A549 (cell line): ENCODE data around the gene CLSTN2. TPM values are rescaled to one million over a fixed set of nuclear protein-coding genes. Genes with fewer than 3 reads are reported as not detected.
A peak's percentile ranks its signal among the peaks of the same experiment; 100 is the strongest.

Source experiments
- ATAC-seq, 2 experiments: fragments of 200-7000 bp in 1 of 2; fragments of >200 bp in 1 of 2; cut with Nextera tagmentation in 1 of 2; cut with Tn5 transposase in 1 of 2; 3 replicates each; pipeline versions ENCODE4 v1.8.0 to v1.9.1; 2018 to 2020; ENCODE audit warnings: mild to moderate bottlenecking in 1 of 2, moderate library complexity in 1 of 2
- CTCF ChIA-PET: fragments of 300-600 bp; sonication (Branson Sonifier 250); formaldehyde crosslinking; extraction: SDS; loops from one replicate; lab custom pipeline; 2021; ENCODE audit warnings: antibody characterized with exemption, inconsistent platforms; lab: Yijun Ruan, JAX
- POLR2A ChIA-PET: fragments of 350-600 bp; formaldehyde crosslinking; extraction: SDS; loops from one replicate; lab custom pipeline; 2021; ENCODE audit warnings: antibody characterized with exemption, inconsistent platforms; lab: Yijun Ruan, JAX
- DNase-seq, 2 experiments: peaks; one replicate each; pipeline versions ENCODE4 v3.0.0 to v3.0.0-alpha.2; 2011 to 2016; ENCODE audit warnings: low read depth in 1 of 2, low spot score in 1 of 2
- FAIRE-seq: peaks from 2 replicates; lab custom pipeline; 2011; peaks lifted over from hg19 to GRCh38; lab: Jason Lieb, UNC
- H3K27ac ChIP-seq, 2 experiments: fragments of >200 bp; sonication (Bioruptor Twin); formaldehyde crosslinking; 3 replicates each; pipeline ENCODE4 v1.5.1; 2016 to 2017
- H3K4me1 ChIP-seq: fragments of >200 bp; sonication (Bioruptor Twin); formaldehyde crosslinking; 3 replicates; pipeline ENCODE4 v1.6.1; 2016
- H3K4me2 ChIP-seq: fragments of >200 bp; sonication (Bioruptor Twin); formaldehyde crosslinking; 3 replicates; pipeline ENCODE4 v1.6.1; 2016
- H3K4me3 ChIP-seq: fragments of >200 bp; sonication (Bioruptor Twin); formaldehyde crosslinking; 3 replicates; pipeline ENCODE4 v1.5.1; 2016
- H3K9me3 ChIP-seq: fragments of >200 bp; sonication (Bioruptor Twin); formaldehyde crosslinking; 3 replicates; pipeline ENCODE4 v1.6.1; 2016
- BHLHE40 ChIP-seq: IDR thresholded peaks from 2 replicates; pipeline ENCODE4 v1.6.1; 2012; ENCODE audit warnings: low read depth, low read length, inconsistent platforms
- ESRRA ChIP-seq: fragments of 150-350 bp; IDR thresholded peaks from 2 replicates; pipeline ENCODE4 v1.6.1; 2014; ENCODE audit warnings: mild to moderate bottlenecking, low read length, borderline replicate concordance
- HOXB13 ChIP-seq: fragments of 250-450 bp; sonication (Bioruptor Pico); IDR thresholded peaks from 2 replicates; pipeline ENCODE4 v1.5.0; 2020; ENCODE audit warnings: low read depth, mild to moderate bottlenecking, moderate library complexity
- KDM1A ChIP-seq: fragments of 200-600 bp; sonication (generic); IDR thresholded peaks from 2 replicates; pipeline ENCODE4 v1.6.1; 2016; ENCODE audit warnings: low read depth, mild to moderate bottlenecking
- MAFK ChIP-seq: fragments of 450-650 bp; IDR thresholded peaks from 2 replicates; pipeline ENCODE4 v1.6.1; 2014; ENCODE audit not compliant: partially characterized antibody
- POLR2AphosphoS2 ChIP-seq: conservative IDR thresholded peaks from 2 replicates; pipeline ENCODE4 v1.6.1; 2012; ENCODE audit warnings: low read length, improper control_type of control experiment, inconsistent platforms
- RNF2 ChIP-seq: fragments of 200-600 bp; sonication (generic); IDR thresholded peaks from 2 replicates; pipeline ENCODE4 v1.6.1; 2016; ENCODE audit warnings: low read depth, mild to moderate bottlenecking, antibody characterized with exemption, moderate library complexity, borderline replicate concordance
- WGBS: methylation state at CpG from one replicate; pipeline ENCODE4 v1.1.6; 2017; ENCODE audit errors: missing lambda C conversion rate; 5-methylcytosine and 5-hydroxymethylcytosine counted together
- polyA plus RNA-seq, 4 experiments: library from polyadenylated mRNA; depleted of rRNA in 3 of 4; stranded (reverse); fragments of >200 nt; fragmentation: RNase III in 1 of 4; extraction: RNeasy Plus Mini Kit Qiagen cat#74134 plus additional on column Dnase treatment in 1 of 4; gene quantifications; 2 replicates in 3 of 4; 3 replicates in 1 of 4; pipeline ENCODE4 v1.2.3, GENCODE V29; 2011 to 2017
- TF ChIP-seq, protein P1 (sequence below): fragments of 200-600 bp; sonication (generic); IDR thresholded peaks from 2 replicates; pipeline ENCODE4 v1.6.1; 2016; ENCODE audit warnings: antibody characterized with exemption, mild to moderate bottlenecking, moderate library complexity
- TF ChIP-seq, protein P2 (sequence below): fragments of 250-450 bp; sonication (Bioruptor Pico); IDR thresholded peaks from 2 replicates; pipeline ENCODE4 v1.5.0; 2021; ENCODE audit warnings: mild to moderate bottlenecking, moderate library complexity, borderline replicate concordance

Gene CLSTN2
- polyA plus RNA-seq, 2 of the 4 experiments (the other 2 are of a cell fraction) = 0.03 to 0.04 TPM

DNA sequence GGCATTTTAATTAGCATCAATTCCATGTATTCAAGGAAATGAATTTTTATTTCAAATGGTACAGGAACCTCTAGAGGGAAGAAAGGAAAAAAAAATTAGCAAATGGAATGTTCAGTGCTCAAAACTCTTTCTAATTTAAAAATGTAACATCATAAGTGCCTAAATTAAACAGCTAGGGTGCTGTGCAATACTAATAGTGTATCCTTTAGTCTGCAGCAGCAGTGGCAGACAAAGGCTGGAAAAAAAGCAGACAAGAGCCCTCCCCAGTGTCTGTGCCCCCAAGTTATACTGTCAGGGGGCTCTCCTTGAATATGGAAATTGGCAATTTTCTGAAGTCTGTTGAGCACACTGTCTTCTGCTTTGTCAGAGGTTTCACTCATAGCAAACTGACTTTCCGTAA lies 159.5 kb downstream of the CLSTN2 start (continued):
- no peak for TF ChIP-seq KDM1A

DNA sequence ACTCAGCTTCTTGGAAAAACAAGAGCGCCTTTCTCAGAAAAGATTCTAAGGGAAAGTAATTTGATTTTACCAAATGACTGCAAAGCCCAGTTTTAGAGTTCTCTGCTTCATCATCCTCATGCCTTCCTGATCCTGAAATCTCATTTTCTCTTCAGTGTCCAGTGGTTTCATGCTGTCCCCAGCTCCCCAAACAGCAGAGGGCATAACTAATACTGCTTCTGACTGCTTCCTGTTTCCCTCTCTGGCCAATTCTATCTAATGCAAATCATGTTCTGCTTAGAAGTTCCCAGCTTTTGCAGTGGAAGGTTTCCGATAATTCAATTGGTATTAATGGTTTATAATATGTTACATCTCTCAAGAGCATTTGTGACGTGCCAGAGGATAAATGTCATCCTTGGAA lies 161.1 kb downstream of the CLSTN2 start:
- Histone ChIP-seq H3K27ac (no peak overlapping the region), H3K4me3 (no peak overlapping the region), H3K4me1 (no peaks in the 10 kb centered on the region), H3K9me3 (no peaks in the 10 kb centered on the region), H3K4me2 (no peak overlapping the region)
- ATAC-seq = no peak
- FAIRE-seq = no peak
- 15% methylated on average over 3 of the region's 3 CpGs for WGBS
- ChIA-PET CTCF (no interaction called here), POLR2A (no interaction called here)
- no peak for TF ChIP-seq RNF2
- TF ChIP-seq, protein P1, sequence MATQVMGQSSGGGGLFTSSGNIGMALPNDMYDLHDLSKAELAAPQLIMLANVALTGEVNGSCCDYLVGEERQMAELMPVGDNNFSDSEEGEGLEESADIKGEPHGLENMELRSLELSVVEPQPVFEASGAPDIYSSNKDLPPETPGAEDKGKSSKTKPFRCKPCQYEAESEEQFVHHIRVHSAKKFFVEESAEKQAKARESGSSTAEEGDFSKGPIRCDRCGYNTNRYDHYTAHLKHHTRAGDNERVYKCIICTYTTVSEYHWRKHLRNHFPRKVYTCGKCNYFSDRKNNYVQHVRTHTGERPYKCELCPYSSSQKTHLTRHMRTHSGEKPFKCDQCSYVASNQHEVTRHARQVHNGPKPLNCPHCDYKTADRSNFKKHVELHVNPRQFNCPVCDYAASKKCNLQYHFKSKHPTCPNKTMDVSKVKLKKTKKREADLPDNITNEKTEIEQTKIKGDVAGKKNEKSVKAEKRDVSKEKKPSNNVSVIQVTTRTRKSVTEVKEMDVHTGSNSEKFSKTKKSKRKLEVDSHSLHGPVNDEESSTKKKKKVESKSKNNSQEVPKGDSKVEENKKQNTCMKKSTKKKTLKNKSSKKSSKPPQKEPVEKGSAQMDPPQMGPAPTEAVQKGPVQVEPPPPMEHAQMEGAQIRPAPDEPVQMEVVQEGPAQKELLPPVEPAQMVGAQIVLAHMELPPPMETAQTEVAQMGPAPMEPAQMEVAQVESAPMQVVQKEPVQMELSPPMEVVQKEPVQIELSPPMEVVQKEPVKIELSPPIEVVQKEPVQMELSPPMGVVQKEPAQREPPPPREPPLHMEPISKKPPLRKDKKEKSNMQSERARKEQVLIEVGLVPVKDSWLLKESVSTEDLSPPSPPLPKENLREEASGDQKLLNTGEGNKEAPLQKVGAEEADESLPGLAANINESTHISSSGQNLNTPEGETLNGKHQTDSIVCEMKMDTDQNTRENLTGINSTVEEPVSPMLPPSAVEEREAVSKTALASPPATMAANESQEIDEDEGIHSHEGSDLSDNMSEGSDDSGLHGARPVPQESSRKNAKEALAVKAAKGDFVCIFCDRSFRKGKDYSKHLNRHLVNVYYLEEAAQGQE = no peak
- no peak for TF ChIP-seq BHLHE40
- no peak for TF ChIP-seq POLR2AphosphoS2
- DNase-seq = no peak

DNA sequence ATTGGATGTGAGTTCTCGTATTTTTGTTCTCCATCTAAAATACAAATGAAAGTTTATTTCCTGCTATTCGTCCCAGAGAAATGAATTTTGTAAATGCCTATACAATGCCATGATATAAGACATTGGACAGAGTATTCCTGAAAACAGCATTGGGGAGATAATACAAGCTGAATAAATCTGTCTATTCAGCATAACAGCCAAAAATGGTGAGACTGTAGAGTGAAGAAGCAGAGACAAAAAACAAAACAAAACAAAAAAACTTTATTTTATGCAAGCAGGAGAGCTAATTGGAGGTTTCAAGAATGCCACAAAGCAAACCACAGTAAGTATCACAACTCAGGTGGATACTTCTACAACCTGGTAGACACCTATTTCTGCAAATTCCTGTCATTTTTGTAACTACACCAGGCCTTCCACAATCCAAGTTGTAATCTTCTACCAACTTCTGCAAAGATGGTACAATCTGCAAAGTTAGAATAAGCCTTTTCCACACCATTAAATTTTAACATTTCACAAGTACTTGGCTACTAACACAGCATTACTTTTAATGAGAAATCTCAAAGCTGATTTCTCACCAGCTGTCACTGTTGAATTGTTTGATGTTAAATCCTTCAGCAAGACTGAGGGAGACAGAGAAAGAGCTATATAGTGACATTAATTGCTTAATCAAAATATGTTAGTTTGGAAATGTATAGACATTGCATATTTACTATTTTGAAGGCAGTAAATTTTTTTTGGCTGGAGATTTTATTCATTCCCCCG lies 163.1 kb downstream of the CLSTN2 start:
- no peaks in the 10 kb centered on the region for H3K9me3 ChIP-seq
- no peak for DNase-seq
- no peak overlapping the region for H3K4me2 ChIP-seq
- FAIRE-seq = no peak
- POLR2A ChIA-PET = no interaction called here
- CTCF ChIA-PET = no interaction called here
- WGBS = 0% methylated on average over 3 of the region's 3 CpGs
- no peak overlapping the region for H3K4me3 ChIP-seq
- H3K27ac ChIP-seq = no peak overlapping the region
- ATAC-seq = no peak
- no peaks in the 10 kb centered on the region for H3K4me1 ChIP-seq
- TF ChIP-seq, protein P2, sequence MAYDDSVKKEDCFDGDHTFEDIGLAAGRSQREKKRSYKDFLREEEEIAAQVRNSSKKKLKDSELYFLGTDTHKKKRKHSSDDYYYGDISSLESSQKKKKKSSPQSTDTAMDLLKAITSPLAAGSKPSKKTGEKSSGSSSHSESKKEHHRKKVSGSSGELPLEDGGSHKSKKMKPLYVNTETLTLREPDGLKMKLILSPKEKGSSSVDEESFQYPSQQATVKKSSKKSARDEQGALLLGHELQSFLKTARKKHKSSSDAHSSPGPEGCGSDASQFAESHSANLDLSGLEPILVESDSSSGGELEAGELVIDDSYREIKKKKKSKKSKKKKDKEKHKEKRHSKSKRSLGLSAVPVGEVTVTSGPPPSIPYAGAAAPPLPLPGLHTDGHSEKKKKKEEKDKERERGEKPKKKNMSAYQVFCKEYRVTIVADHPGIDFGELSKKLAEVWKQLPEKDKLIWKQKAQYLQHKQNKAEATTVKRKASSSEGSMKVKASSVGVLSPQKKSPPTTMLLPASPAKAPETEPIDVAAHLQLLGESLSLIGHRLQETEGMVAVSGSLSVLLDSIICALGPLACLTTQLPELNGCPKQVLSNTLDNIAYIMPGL (CRISPR knock-in tag) = no peak
- TF ChIP-seq MAFK = peak; percentile 74

DNA sequence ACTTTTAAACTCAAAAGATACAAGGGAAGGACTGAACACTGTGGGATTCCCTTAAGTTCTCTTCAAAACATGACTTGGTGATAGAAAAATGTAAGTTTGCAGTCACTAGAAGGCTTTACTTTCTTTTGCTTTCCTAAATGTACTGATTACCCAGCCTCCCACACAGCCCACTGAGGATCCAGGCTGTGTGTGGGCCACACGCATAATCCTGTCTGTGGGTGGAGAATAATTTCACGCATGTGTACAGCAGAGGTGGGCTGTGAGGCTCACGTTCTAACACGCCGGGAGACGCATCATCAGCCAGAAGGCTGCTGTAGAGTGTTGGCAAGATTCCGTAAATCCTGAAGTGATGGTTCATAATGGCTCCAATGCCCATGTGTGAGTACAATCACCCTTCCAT lies 165.5 kb downstream of the CLSTN2 start:
- ATAC-seq = no peak
- no peak for DNase-seq
- TF ChIP-seq HOXB13 (CRISPR knock-in tag) (no peak), ESRRA (no peak)
- TF ChIP-seq, protein P2 (CRISPR knock-in tag) = no peak
- Histone ChIP-seq H3K27ac (no peak overlapping the region), H3K4me3 (no peak overlapping the region), H3K4me2 (no peak overlapping the region), H3K4me1 (no peaks in the 10 kb centered on the region), H3K9me3 (no peaks in the 10 kb centered on the region)
- WGBS = 24% methylated on average over 2 of the region's 7 CpGs
- FAIRE-seq = no peak
- ChIA-PET POLR2A (no interaction called here), CTCF (no interaction called here)
